ENCODE measurements around the gene G6PD.

G6PD gene

GRCh38 chrX:154487518-154488290 is 58.9 kb downstream of the G6PD start:
- DNase-seq (ENCODE audit: low read depth in 2 of 2), result no peak

DNA sequence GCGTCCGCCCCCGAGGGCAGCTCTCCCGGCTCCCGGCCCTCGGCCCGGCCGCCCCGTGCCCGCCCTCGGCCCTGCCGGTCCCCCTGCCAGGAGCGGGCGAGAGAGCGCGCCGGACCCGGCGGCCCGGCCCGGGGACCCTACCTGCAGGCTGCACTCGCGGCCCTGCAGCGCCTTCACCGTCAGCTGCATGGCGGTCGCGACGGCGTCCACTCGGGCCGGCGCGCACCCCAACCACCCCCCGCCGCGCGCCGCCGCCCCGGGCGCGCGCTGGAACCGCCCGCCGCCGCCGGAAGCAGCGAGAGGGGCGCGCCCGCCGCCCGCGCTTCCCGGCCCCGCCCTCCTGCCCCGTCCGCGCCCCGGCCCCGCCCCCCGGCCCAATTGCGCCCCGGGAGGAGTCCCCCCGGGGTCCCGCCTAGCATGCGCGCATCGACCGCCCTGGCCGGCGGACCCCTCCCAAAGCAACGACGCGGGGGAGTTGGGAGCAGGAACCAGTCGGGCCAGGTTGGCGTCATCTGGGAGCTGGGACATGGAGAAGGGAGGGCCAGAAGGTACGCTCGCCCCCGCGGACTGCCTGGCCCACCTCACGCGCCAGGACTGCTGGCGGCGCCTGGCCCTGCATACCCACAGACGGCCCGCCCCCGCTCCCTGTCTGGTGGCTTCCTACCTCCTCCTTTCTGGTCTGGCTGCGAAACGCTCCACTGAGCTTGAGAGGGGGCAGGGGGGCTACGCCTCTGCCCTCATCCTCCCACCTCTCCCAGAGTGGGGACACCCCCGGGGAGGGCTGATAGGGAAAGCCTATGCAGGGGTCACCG is 60.0 kb downstream of the G6PD start, which contains the start of gene UBL4A:
Gene UBL4A (minus strand): TSS at position 220 of the 812 bp plus-strand sequence. CDS start 31 bp downstream, at position 189.
- DNase-seq (ENCODE audit: low read depth in 2 of 2), result no peak

- DNase-seq (ENCODE audit: low read depth in 2 of 2), result no peak
These were observed 60.6 kb downstream of the G6PD start for GRCh38 chrX:154486052-154486395.

GRCh38 chrX:154485150-154486051 is 61.2 kb downstream of the G6PD start:
- no peak for DNase-seq (ENCODE audit: low read depth in 2 of 2)

GRCh38 chrX:154484255-154485149 is 62.1 kb downstream of the G6PD start:
- no peak for DNase-seq (ENCODE audit: low read depth in 2 of 2)

DNA sequence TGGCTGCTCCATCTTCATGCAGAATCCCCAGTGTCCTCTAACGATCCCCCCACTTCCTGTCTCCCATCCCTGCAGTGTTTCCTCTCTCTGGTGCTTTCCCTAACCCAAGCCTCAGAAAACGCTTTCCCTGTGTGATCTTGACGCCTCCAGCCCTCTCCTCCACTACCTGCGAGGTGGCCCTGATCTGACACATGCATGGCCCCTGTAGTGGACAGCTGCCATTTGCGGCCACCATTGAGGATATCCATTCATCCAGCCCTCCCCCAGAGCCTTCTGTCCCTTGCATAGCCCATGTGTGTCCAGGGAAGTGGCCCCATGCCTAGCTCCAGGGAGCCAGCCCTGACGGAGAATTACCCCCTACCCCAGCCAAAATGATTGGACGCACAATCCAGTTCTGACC is 63.3 kb downstream of the G6PD start:
- no peak for DNase-seq (ENCODE audit: low read depth in 2 of 2)

DNA sequence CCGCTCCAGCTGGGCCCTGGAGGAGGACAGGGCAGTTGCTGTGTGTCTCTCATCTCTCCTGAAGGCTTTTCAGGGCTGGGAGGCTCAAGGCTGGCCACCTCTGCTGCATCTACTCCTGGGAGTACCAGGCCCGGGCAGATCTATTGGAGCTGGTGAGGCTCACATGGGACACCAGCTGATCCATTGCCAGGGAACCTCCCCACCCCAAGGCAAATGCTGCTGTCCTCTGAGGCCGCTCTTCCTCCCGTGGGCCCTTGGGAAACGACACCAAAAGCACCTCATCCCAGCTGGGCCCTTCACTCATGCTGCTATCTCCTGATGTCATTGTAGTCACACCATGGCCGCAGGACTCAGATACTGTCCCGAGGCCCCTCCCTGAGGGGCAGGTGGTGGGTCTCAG is 63.9 kb downstream of the G6PD start:
- DNase-seq (ENCODE audit: low read depth in 2 of 2), result no peak

- no peak for DNase-seq (ENCODE audit: low read depth in 2 of 2)
These were observed 64.6 kb downstream of the G6PD start for GRCh38 chrX:154481911-154482601.

Data from fibroblast of skin of left biceps (primary cell).